Keratinocyte (primary cell): ENCODE measurements around the gene DNAH3. TPM values are rescaled to one million over a fixed set of nuclear protein-coding genes. Genes with fewer than 3 reads are reported as not detected.

ENCODE experiments used
- DNase-seq: peaks from one replicate; pipeline ENCODE4 v3.0.0-alpha.2; 2011; ENCODE audit warnings: low read depth, missing footprints, low spot score
- FAIRE-seq: peaks from 2 replicates; lab custom pipeline; 2011; peaks lifted over from hg19 to GRCh38; lab: Jason Lieb, UNC
- H2AFZ ChIP-seq: 2 replicates; pipeline ENCODE4 v1.6.0; 2012; ENCODE audit warnings: low read length, control low read depth, inconsistent platforms; ENCODE audit not compliant: control insufficient read depth
- H3K27ac ChIP-seq: 2 replicates; pipeline ENCODE4 v1.5.1; 2011; ENCODE audit warnings: low read length; ENCODE audit not compliant: control insufficient read depth, insufficient read depth
- H3K27me3 ChIP-seq: 3 replicates; pipeline ENCODE4 v1.6.0; 2011; ENCODE audit warnings: low read length; ENCODE audit not compliant: control insufficient read depth, insufficient read depth; ENCODE audit errors: extremely low read depth
- H3K36me3 ChIP-seq, 2 experiments: 2 replicates in 1 of 2; 3 replicates in 1 of 2; pipeline ENCODE4 v1.5.1; 2011; ENCODE audit warnings: low read length in 2 of 2, mild to moderate bottlenecking in 1 of 2; ENCODE audit not compliant: control insufficient read depth in 2 of 2, insufficient read depth in 2 of 2; ENCODE audit errors: extremely low read depth in 1 of 2
- H3K4me1 ChIP-seq: 3 replicates; pipeline ENCODE4 v1.5.1; 2011; ENCODE audit warnings: low read length; ENCODE audit not compliant: control insufficient read depth, insufficient read depth; ENCODE audit errors: extremely low read depth
- H3K4me2 ChIP-seq: 3 replicates; pipeline ENCODE4 v1.6.0; 2011; ENCODE audit warnings: low read depth, low read length; ENCODE audit not compliant: control insufficient read depth, insufficient read depth; ENCODE audit errors: extremely low read depth
- H3K4me3 ChIP-seq, 3 experiments: fragments of 200-600 bp in 1 of 3; sonication (generic) in 1 of 3; 2 replicates in 2 of 3; 3 replicates in 1 of 3; pipeline ENCODE4 v1.5.1; 2011 to 2016; ENCODE audit warnings: low read length in 3 of 3, mild to moderate bottlenecking in 3 of 3, control low read depth in 2 of 3, inconsistent platforms in 1 of 3, low read depth in 1 of 3, mixed read lengths in 1 of 3, mixed run types in 1 of 3, moderate library complexity in 1 of 3; ENCODE audit not compliant: control insufficient read depth in 2 of 3, insufficient read depth in 2 of 3; ENCODE audit errors: extremely low read depth in 1 of 3
- H3K79me2 ChIP-seq: 2 replicates; pipeline ENCODE4 v1.6.0; 2012; ENCODE audit warnings: low read length; ENCODE audit not compliant: control insufficient read depth, insufficient read depth
- H3K9ac ChIP-seq: 3 replicates; pipeline ENCODE4 v1.6.0; 2011; ENCODE audit warnings: low read length; ENCODE audit not compliant: control insufficient read depth, insufficient read depth; ENCODE audit errors: extremely low read depth
- H3K9me1 ChIP-seq: 3 replicates; pipeline ENCODE4 v1.6.0; 2011; ENCODE audit warnings: low read length; ENCODE audit not compliant: control insufficient read depth, insufficient read depth; ENCODE audit errors: extremely low read depth
- H3K9me3 ChIP-seq: 2 replicates; pipeline ENCODE4 v1.5.1; 2012; ENCODE audit warnings: low read depth, low read length; ENCODE audit not compliant: control insufficient read depth
- H4K20me1 ChIP-seq: 3 replicates; pipeline ENCODE4 v1.6.0; 2011; ENCODE audit warnings: low read length; ENCODE audit not compliant: control insufficient read depth, insufficient read depth; ENCODE audit errors: extremely low read depth
- CTCF ChIP-seq, 3 experiments: IDR thresholded peaks in 1 of 3; conservative IDR thresholded peaks in 1 of 3; optimal IDR thresholded peaks in 1 of 3; 2 replicates in 2 of 3; 3 replicates in 1 of 3; pipeline versions ENCODE3 to v1.5.1; 2011; ENCODE audit warnings: low read length in 3 of 3, mild to moderate bottlenecking in 3 of 3, moderate library complexity in 2 of 3, control low read depth in 1 of 3, inconsistent platforms in 1 of 3; ENCODE audit not compliant: insufficient read depth in 2 of 3; ENCODE audit errors: extremely low read depth in 1 of 3
- EZH2 ChIP-seq: IDR thresholded peaks from one replicate; pipeline ENCODE4 v1.6.1; 2012; ENCODE audit warnings: inconsistent platforms, mild to moderate bottlenecking, low read length, moderate library complexity
- dilution Hi-C: fragments of 300-500 bp; cut with MboI; formaldehyde crosslinking; loops from one replicate; pipeline ENCODE4 v1.7.0; 2020; ENCODE audit warnings: low sequenced_read_pairs; ENCODE audit not compliant: extremely low pct_ligation_motif_present
- polyA plus RNA-seq, 5 experiments: library from polyadenylated mRNA; depleted of rRNA in 3 of 5; stranded (reverse) in 3 of 5; stranded (forward) in 1 of 5; unstranded in 1 of 5; fragments of >200 nt; gene quantifications; 1 replicate in 1 of 5; 2 replicates in 3 of 5; 3 replicates in 1 of 5; pipeline versions ENCODE4 v1.2.1 to v1.2.3, GENCODE V29; 2011 to 2012; ENCODE audit warnings: missing spikeins in 2 of 5, low read depth in 1 of 5, low replicate concordance in 1 of 5

The DNAH3 gene
- polyA plus RNA-seq, 1 donor (not counting 4 experiments of a cell fraction or from before 2014, with no cell fraction given), result 1.2 TPM

- Histone ChIP-seq H4K20me1 (no peaks in the 10 kb centered on the region), H3K9me1 (no peaks in the 10 kb centered on the region), H3K4me2 (no peak overlapping the region), H3K36me3 (no peaks in the 10 kb centered on the region), H3K27me3 (no peaks in the 10 kb centered on the region), H3K9me3 (no peaks in the 10 kb centered on the region), H3K27ac (no peak overlapping the region), H3K4me1 (peaks cover 8% of the 10 kb centered on the region), H3K4me3 (no peak overlapping the region), H2AFZ (no peak overlapping the region), H3K79me2 (no peaks in the 10 kb centered on the region), H3K9ac (no peak overlapping the region)
- dilution Hi-C loops, result no loop called here
- FAIRE-seq (no peak), DNase-seq (no peak)
- TF ChIP-seq EZH2 (no peak), CTCF (optimal IDR thresholded peaks at IDR 0.05 in 1 of 3, IDR thresholded peaks at IDR 0.05 in 1 of 3, conservative IDR thresholded peaks at IDR 0.05 in 1 of 3; ENCODE audit: extremely low read depth in 1 of 3, insufficient read depth in 2 of 3, low read length in 3 of 3) (no peak)
These were observed 4.9 kb downstream of the DNAH3 start for GRCh38 chr16:21145738-21146137.

GRCh38 chr16:21134053-21134452 lies 16.6 kb downstream of the DNAH3 start:
- no peaks in the 10 kb centered on the region for H3K27me3 ChIP-seq
- H3K9me3 ChIP-seq, result no peaks in the 10 kb centered on the region
- no peak overlapping the region for H3K27ac ChIP-seq
- dilution Hi-C loops, result no loop called here
- TF ChIP-seq CTCF (optimal IDR thresholded peaks at IDR 0.05 in 1 of 3, IDR thresholded peaks at IDR 0.05 in 1 of 3, conservative IDR thresholded peaks at IDR 0.05 in 1 of 3; ENCODE audit: extremely low read depth in 1 of 3, insufficient read depth in 2 of 3, low read length in 3 of 3), result no peak
- TF ChIP-seq EZH2, result no peak
- no peaks in the 10 kb centered on the region for H3K79me2 ChIP-seq
- H3K36me3 ChIP-seq, result no peaks in the 10 kb centered on the region
- H3K4me1 ChIP-seq, result no peaks in the 10 kb centered on the region
- H3K9ac ChIP-seq, result no peak overlapping the region
- no peaks in the 10 kb centered on the region for H4K20me1 ChIP-seq
- H3K9me1 ChIP-seq, result no peaks in the 10 kb centered on the region
- DNase-seq, result no peak
- no peak overlapping the region for H3K4me3 ChIP-seq
- no peak for FAIRE-seq
- H3K4me2 ChIP-seq, result no peak overlapping the region
- H2AFZ ChIP-seq, result no peak overlapping the region
